HG02981 (cell line): ENCODE measurements around the gene CCDC184.
"Not testable (repeated sequence)": the region's sequence is repeated elsewhere in the genome, so short reads cannot be mapped to it uniquely, and the experiment has no call there.

Experiments used
- ATAC-seq: cut with Tn5 transposase; IDR thresholded peaks from one replicate; pipeline ENCODE4 v1.9.1; 2021; ENCODE audit warnings: mild to moderate bottlenecking, moderate library complexity; ENCODE audit not compliant: unreplicated experiment

Gene CCDC184

GRCh38 chr12:48201516-48201915 lies 18.1 kb downstream of the CCDC184 start:
- no peak for ATAC-seq

- ATAC-seq = no peak
Observed at GRCh38 chr12:48202766-48203165, 19.3 kb downstream of the CCDC184 start.

- no peak for ATAC-seq
Observed at GRCh38 chr12:48203192-48203591, 19.7 kb downstream of the CCDC184 start, which contains the start of gene OR10AD1. TSS of gene OR10AD1 (minus strand) at chr12:48203292. CDS start at chr12:48203292, 0 bp downstream.

GRCh38 chr12:48209495-48209894 lies 26.1 kb downstream of the CCDC184 start:
- not testable (repeated sequence) for ATAC-seq

- no peak for ATAC-seq
Observed at GRCh38 chr12:48216785-48217184, 33.3 kb downstream of the CCDC184 start.

- ATAC-seq = no peak
Observed at GRCh38 chr12:48219631-48220030, 36.2 kb downstream of the CCDC184 start.

- no peak for ATAC-seq
Observed at GRCh38 chr12:48220701-48221100, 37.3 kb downstream of the CCDC184 start.

GRCh38 chr12:48221645-48222044 lies 38.2 kb downstream of the CCDC184 start:
- no peak for ATAC-seq

- not testable (repeated sequence) for ATAC-seq
Observed at GRCh38 chr12:48224533-48224932, 41.1 kb downstream of the CCDC184 start.

GRCh38 chr12:48231169-48231958 lies 47.9 kb downstream of the CCDC184 start:
- ATAC-seq = not testable (repeated sequence)
